22Rv1 (cell line): ENCODE results near the gene TENT5C.

ENCODE experiments used
- ZFX ChIP-seq: fragments of 450-650 bp; IDR thresholded peaks from 2 replicates; pipeline ENCODE4 v1.6.1; 2017; ENCODE audit warnings: antibody characterized with exemption, borderline replicate concordance
- TF ChIP-seq, protein P1 (sequence below): fragments of 450-650 bp; IDR thresholded peaks from 2 replicates; pipeline ENCODE4 v1.5.1; 2017; ENCODE audit warnings: mild to moderate bottlenecking

DNA sequence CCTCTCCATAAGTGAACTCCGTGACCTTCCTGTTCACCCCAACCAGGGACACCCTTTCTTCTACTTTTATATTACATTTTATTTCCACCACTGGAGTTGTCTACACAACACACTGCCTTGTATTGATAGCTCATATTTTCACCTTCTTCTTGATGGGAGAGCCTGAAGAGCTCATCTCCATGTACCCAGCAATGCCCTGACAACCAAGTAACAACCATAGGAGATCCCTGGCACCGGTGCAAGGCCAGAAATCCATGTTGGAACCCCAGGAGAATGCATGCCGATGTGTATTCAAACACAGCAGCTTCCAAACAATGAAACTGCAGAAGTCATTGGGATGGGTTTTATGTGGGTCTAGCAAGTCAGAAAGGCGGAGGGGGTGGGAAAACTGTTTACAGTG, 15.5 kb downstream of the TENT5C start:
- TF ChIP-seq, protein P1, sequence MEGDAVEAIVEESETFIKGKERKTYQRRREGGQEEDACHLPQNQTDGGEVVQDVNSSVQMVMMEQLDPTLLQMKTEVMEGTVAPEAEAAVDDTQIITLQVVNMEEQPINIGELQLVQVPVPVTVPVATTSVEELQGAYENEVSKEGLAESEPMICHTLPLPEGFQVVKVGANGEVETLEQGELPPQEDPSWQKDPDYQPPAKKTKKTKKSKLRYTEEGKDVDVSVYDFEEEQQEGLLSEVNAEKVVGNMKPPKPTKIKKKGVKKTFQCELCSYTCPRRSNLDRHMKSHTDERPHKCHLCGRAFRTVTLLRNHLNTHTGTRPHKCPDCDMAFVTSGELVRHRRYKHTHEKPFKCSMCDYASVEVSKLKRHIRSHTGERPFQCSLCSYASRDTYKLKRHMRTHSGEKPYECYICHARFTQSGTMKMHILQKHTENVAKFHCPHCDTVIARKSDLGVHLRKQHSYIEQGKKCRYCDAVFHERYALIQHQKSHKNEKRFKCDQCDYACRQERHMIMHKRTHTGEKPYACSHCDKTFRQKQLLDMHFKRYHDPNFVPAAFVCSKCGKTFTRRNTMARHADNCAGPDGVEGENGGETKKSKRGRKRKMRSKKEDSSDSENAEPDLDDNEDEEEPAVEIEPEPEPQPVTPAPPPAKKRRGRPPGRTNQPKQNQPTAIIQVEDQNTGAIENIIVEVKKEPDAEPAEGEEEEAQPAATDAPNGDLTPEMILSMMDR = no peak
- TF ChIP-seq ZFX = no peak
